Measurements from ENCODE around the gene VIT.

GRCh38 chr2:36653155-36653554 lies 43.4 kb upstream of the VIT start:
- TF ChIP-seq CTCF (conservative IDR thresholded peaks at IDR 0.05; ENCODE audit: low read length): no peak
- TF ChIP-seq EZH2phosphoT487 (IDR thresholded peaks at IDR 0.05; ENCODE audit: borderline replicate concordance): no peak

Measured in Loucy (cell line).